Upper lobe of left lung (tissue), 6 donors: ENCODE data around the gene NME7. TPM values are rescaled to one million over a fixed set of nuclear protein-coding genes. Genes with fewer than 3 reads are reported as not detected.

Experiments
- ATAC-seq, 2 donors: fragments of 200-7000 bp; cut with Tn5 transposase; one replicate each; pipeline ENCODE4 v1.9.1; 2022; ENCODE audit warnings: mild to moderate bottlenecking in 2 of 2, moderate library complexity in 2 of 2; ENCODE audit not compliant: low FRiP score in 2 of 2
- DNase-seq, 2 donors: peaks; one replicate each; pipeline ENCODE4 v3.0.0-alpha.2; 2019 to 2020
- H3K27ac ChIP-seq, 4 donors: fragments of 200-600 bp; sonication (generic); one replicate each; pipeline ENCODE4 v1.5.1; 2016 to 2019
- H3K27me3 ChIP-seq, 4 donors: fragments of 200-600 bp; sonication (generic); one replicate each; pipeline ENCODE4 v1.5.1; 2017 to 2019
- H3K36me3 ChIP-seq, 4 donors: fragments of 200-600 bp; sonication (generic); one replicate each; pipeline ENCODE4 v1.5.1; 2016 to 2019
- H3K4me1 ChIP-seq, 4 donors: fragments of 200-600 bp; sonication (generic); one replicate each; pipeline ENCODE4 v1.5.1; 2018 to 2019
- H3K4me3 ChIP-seq, 4 donors: fragments of 200-600 bp; sonication (generic); one replicate each; pipeline ENCODE4 v1.5.1; 2017 to 2019; ENCODE audit warnings: mild to moderate bottlenecking in 2 of 4, moderate library complexity in 1 of 4
- H3K9me3 ChIP-seq, 4 donors: fragments of 200-600 bp; sonication (generic); one replicate each; pipeline ENCODE4 v1.5.1; 2018 to 2019
- EP300 ChIP-seq, 4 donors: sonication (generic); formaldehyde crosslinking; IDR thresholded peaks; one replicate each; pipeline ENCODE4 v1.5.1; 2017; ENCODE audit warnings: antibody characterized with exemption in 4 of 4, control low read depth in 2 of 4
- POLR2A ChIP-seq, 4 donors: fragments of 450-650 bp; IDR thresholded peaks; one replicate each; pipeline ENCODE4 v1.5.1; 2016 to 2017; ENCODE audit warnings: antibody characterized with exemption in 4 of 4, mild to moderate bottlenecking in 2 of 4
- POLR2AphosphoS5 ChIP-seq, 2 donors: sonication (generic); formaldehyde crosslinking; IDR thresholded peaks; one replicate each; pipeline ENCODE4 v1.5.1; 2017; ENCODE audit warnings: antibody characterized with exemption in 2 of 2
- WGBS, 2 donors: methylation state at CpG; one replicate each; pipeline ENCODE4 v1.1.5; 2017 to 2018; 5-methylcytosine and 5-hydroxymethylcytosine counted together
- total RNA-seq, 6 donors: library from RNA; depleted of rRNA in 4 of 6; stranded (reverse); fragments of >200 nt in 4 of 6; gene quantifications; one replicate each; pipeline versions ENCODE4 v1.1.0 to v1.2.1, GENCODE V29; 2016 to 2021
- TF ChIP-seq, protein P1 (sequence below), 6 experiments: fragments of 450-650 bp in 4 of 6; fragments of 200-600 bp in 2 of 6; sonication (generic) in 2 of 6; IDR thresholded peaks; one replicate each; pipeline ENCODE4 v1.5.1; 2016 to 2019; ENCODE audit warnings: antibody characterized with exemption in 6 of 6
- donor health status: DM: no; HTN: no; CAD: no; lungs with moderate emphysema.
- donor health status: DM: no; HTN: yes; CAD: no; lungs with severe emphysema.

Gene NME7
- total RNA-seq, 6 donors from 2014 or later = 9.8 to 24.1 (median 12.1) TPM

DNA sequence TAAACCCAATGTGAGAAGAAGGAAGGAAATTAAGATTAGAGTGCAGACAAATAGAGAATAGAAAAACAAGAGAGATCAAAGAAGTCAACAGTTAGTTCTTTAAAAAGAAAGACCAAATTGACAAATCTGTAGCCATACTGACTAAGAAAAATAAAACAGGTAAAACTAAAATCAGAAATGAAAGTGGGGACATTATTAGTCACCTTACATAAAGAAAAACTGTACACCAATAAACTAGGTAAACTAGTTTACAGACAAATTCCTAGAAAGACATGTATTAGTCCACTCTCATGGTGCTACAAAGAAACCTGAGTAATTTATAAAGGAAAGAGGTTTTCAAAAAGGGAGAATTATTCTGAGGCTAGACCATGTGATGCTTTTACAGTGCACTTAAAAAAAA lies 22.7 kb upstream of the NME7 start:
- no peak for ATAC-seq
- TF ChIP-seq, protein P1, sequence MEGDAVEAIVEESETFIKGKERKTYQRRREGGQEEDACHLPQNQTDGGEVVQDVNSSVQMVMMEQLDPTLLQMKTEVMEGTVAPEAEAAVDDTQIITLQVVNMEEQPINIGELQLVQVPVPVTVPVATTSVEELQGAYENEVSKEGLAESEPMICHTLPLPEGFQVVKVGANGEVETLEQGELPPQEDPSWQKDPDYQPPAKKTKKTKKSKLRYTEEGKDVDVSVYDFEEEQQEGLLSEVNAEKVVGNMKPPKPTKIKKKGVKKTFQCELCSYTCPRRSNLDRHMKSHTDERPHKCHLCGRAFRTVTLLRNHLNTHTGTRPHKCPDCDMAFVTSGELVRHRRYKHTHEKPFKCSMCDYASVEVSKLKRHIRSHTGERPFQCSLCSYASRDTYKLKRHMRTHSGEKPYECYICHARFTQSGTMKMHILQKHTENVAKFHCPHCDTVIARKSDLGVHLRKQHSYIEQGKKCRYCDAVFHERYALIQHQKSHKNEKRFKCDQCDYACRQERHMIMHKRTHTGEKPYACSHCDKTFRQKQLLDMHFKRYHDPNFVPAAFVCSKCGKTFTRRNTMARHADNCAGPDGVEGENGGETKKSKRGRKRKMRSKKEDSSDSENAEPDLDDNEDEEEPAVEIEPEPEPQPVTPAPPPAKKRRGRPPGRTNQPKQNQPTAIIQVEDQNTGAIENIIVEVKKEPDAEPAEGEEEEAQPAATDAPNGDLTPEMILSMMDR (IDR thresholded peaks at IDR 0.05) = no peak
- TF ChIP-seq POLR2AphosphoS5 (IDR thresholded peaks at IDR 0.05) (no peak), POLR2A (IDR thresholded peaks at IDR 0.05) (no peak), EP300 (IDR thresholded peaks at IDR 0.05) (no peak)
- Histone ChIP-seq H3K9me3 (no peaks in the 10 kb centered on the region), H3K27ac (no peak overlapping the region), H3K4me3 (no peak overlapping the region), H3K36me3 (peaks cover 19 to 86% (median 43%) of the 10 kb centered on the region in 4 donors), H3K27me3 (no peaks in the 10 kb centered on the region), H3K4me1 (no peaks in the 10 kb centered on the region)
- DNase-seq = no peak

DNA sequence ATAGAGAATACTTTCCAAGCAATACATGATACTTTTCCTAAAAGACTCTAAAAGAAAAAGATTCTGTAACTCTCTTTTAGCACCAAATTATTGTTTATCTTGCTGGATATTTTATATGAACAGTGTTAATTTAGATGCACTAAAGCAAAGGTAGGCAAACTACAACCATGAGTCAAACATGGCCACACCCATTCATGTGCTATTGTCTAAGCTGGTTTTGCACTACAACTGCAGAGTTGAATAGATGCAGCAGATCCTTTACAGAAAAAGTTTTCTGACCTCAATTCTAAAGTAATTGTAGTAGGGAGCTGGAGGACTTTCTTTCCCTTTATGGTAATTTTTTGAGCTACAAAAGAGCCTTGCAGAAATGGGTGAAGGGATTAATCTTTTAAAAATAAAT lies 19.8 kb upstream of the NME7 start:
- no peaks in the 10 kb centered on the region for H3K27me3 ChIP-seq
- no peak overlapping the region for H3K4me3 ChIP-seq
- H3K9me3 ChIP-seq = no peaks in the 10 kb centered on the region
- no peak overlapping the region for H3K27ac ChIP-seq
- no peaks in the 10 kb centered on the region for H3K4me1 ChIP-seq
- no peak for ATAC-seq
- DNase-seq = no peak
- peaks cover 20 to 89% (median 48%) of the 10 kb centered on the region in 4 donors for H3K36me3 ChIP-seq
- no peak for TF ChIP-seq POLR2A (IDR thresholded peaks at IDR 0.05)
- TF ChIP-seq EP300 (IDR thresholded peaks at IDR 0.05) = no peak
- TF ChIP-seq POLR2AphosphoS5 (IDR thresholded peaks at IDR 0.05) = no peak
- TF ChIP-seq, protein P1 (IDR thresholded peaks at IDR 0.05) = no peak

DNA sequence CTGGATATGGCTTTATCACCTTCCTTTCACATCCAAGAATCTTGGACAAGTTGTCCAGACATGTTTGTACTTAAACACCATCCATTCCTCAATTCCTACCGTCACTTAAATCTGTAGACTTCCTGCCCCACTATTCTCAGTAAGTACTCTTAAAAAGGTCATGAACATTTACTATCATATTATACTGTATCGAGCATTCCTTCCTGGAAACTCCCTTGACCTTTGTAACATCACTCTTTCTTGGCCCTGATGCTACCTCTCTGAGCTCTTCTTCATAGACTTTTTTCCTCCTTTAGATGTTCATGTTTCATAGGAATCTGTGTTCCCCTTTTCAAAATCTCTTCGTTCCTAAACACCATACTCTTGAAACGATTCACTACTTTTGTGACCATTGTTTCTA lies 15.9 kb upstream of the NME7 start:
- TF ChIP-seq EP300 (IDR thresholded peaks at IDR 0.05) = no peak
- TF ChIP-seq POLR2AphosphoS5 (IDR thresholded peaks at IDR 0.05) = no peak
- TF ChIP-seq, protein P1 (IDR thresholded peaks at IDR 0.05) = no peak
- no peak for TF ChIP-seq POLR2A (IDR thresholded peaks at IDR 0.05)
- ATAC-seq (no peak), DNase-seq (no peak)
- WGBS, 2 donors = 76 to 79% methylated on average over 4 of the region's 4 CpGs
- Histone ChIP-seq H3K27me3 (no peaks in the 10 kb centered on the region), H3K9me3 (no peaks in the 10 kb centered on the region), H3K36me3 (peaks cover 29 to 93% (median 42%) of the 10 kb centered on the region in 4 donors), H3K27ac (no peak overlapping the region), H3K4me1 (no peaks in the 10 kb centered on the region), H3K4me3 (no peak overlapping the region)

DNA sequence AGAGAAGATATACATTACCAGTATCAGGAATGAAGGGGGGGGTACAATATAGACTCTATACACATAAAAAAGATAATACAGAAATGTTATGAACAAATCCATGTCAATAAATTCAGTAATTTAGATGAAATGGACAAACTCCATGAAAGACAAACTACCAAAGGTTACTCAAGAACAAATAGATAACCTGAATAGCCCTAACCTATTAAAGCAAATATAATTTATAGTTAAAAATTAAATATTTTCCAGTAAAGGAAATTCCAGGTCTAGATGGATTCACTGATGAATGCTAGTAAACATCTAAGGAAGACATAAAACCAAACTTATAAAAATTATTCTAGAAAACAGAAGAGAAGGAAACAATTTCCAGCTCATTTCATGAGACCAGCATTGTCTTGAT lies 13.6 kb upstream of the NME7 start:
- Histone ChIP-seq H3K27me3 (no peaks in the 10 kb centered on the region), H3K9me3 (no peaks in the 10 kb centered on the region), H3K4me1 (no peaks in the 10 kb centered on the region), H3K4me3 (no peak overlapping the region), H3K27ac (no peak overlapping the region), H3K36me3 (peaks cover 20 to 90% (median 47%) of the 10 kb centered on the region in 4 donors)
- no peak for DNase-seq
- ATAC-seq = no peak
- TF ChIP-seq POLR2A (IDR thresholded peaks at IDR 0.05) (no peak), EP300 (IDR thresholded peaks at IDR 0.05) (no peak), POLR2AphosphoS5 (IDR thresholded peaks at IDR 0.05) (no peak)
- TF ChIP-seq, protein P1 (IDR thresholded peaks at IDR 0.05) = no peak

DNA sequence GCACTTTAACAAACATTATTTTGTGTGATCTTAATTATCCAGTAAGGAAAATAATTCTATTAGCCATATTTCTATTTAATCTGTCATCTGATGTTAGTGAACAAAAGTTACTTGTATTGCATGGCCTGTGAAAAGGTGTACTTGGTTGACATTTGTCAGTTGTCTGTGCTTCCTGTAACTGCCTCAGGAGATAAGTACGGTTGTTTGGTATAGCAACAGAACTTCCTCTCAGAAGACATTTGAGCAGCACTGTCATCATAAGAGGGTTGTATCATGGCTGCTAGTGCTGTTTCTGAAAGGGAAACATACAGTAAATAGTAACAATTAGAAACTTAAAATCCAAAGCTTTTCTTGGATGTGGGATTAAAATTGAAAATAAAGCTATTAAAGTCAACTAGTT lies 3.8 kb upstream of the NME7 start:
- no peak for DNase-seq
- 39 to 52% methylated on average over 1 of the region's 1 CpG for WGBS, 2 donors
- Histone ChIP-seq H3K4me1 (peaks cover 6 to 30% (median 22%) of the 10 kb centered on the region in 4 donors), H3K27ac (no peak overlapping the region), H3K36me3 (peaks cover 4 to 38% (median 12%) of the 10 kb centered on the region in 4 donors), H3K27me3 (no peaks in the 10 kb centered on the region), H3K4me3 (no peak overlapping the region), H3K9me3 (no peaks in the 10 kb centered on the region)
- ATAC-seq = no peak
- no peak for TF ChIP-seq EP300 (IDR thresholded peaks at IDR 0.05)
- no peak for TF ChIP-seq POLR2A (IDR thresholded peaks at IDR 0.05)
- TF ChIP-seq, protein P1 (IDR thresholded peaks at IDR 0.05) = no peak
- no peak for TF ChIP-seq POLR2AphosphoS5 (IDR thresholded peaks at IDR 0.05)
